Measurements from ENCODE around the gene RTN4RL2.
"Not testable (repeated sequence)": the region's sequence is repeated elsewhere in the genome, so short reads cannot be mapped to it uniquely, and the experiment has no call there.

Gene RTN4RL2

DNA sequence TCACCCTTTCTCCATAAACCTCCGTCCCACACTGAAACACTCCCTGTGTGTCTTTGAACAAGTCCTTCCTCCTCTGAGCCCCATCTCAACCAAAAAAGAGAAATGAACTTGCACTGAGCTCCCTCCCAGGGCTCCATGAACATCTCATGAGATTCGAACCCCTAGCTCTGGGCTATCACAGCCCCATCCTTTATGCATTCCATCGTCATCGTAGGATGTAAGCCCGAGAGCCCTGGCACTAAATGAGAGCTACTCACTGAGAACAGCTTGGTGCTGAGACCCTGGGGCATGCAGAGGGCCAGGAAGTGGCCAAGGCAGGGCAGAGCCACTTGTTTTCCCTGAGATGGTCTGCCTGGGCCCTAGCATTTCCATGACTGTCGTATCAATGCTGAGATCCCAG lies 20.5 kb upstream of the RTN4RL2 start:
- Mint-ChIP-seq H3K27me3 (peaks cover 0 to 7% of the 10 kb centered on the region in 2 donors), H3K4me1 (ENCODE audit: low read depth in 2 of 2) (no peaks in the 10 kb centered on the region), H3K9me3 (no peaks in the 10 kb centered on the region), H3K36me3 (ENCODE audit: insufficient read depth) (no peaks in the 10 kb centered on the region), H3K4me3 (no peak overlapping the region), H3K27ac (no peak overlapping the region)
- ATAC-seq (replicated peaks) (no peak), DNase-seq (no peak)

GRCh38 chr11:57440744-57441414 lies 19.4 kb upstream of the RTN4RL2 start:
- no peak for DNase-seq
- H3K36me3 Mint-ChIP-seq (ENCODE audit: insufficient read depth), result no peaks in the 10 kb centered on the region

DNA sequence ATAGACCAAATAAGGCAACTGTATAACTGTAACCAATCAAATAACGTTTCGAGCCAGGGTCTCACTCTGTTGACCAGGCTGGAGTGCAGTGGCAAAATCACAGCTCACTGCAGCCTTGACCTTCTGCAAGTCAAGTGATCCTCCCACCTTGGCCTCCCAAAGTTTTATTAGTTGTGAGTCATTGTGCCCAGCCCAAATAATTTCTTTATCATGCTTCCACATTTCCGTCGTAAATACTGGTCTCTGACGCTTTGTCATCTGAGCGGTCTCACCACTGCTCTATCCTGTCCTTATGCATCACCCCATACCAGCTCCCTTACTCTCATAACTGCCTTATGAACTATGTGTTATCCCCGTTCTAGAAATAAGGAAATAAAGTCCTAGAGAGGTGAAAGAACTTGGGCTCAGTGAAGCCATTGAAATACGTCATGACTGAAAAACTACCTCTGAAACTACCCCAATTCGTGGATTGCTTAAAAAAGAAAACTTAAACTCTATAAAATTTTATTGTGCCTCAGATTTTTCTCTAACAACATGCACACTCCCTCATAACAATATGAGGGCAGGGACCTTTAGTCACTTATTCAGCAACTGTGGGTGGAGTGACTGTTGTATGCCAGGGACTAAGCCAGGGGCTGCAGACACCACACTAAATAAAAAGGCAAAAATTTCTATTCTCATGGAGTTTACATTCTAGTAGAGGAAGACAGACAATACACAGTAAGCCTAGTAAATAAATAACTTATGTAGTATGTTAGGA lies 15.8 kb upstream of the RTN4RL2 start:
- no peaks in the 10 kb centered on the region for H3K9me3 Mint-ChIP-seq
- no peak overlapping the region for H3K4me3 Mint-ChIP-seq
- no peaks in the 10 kb centered on the region for H3K36me3 Mint-ChIP-seq (ENCODE audit: insufficient read depth)
- DNase-seq (no peak), ATAC-seq (replicated peaks) (no peak)
- H3K4me1 Mint-ChIP-seq (ENCODE audit: low read depth in 2 of 2), result no peaks in the 10 kb centered on the region
- no peak overlapping the region for H3K27ac Mint-ChIP-seq
- peaks cover 17 to 42% of the 10 kb centered on the region in 2 donors for H3K27me3 Mint-ChIP-seq

More at GRCh38 chr11:57440744-57441414, 19.4 kb upstream of the RTN4RL2 start:
- H3K27me3 Mint-ChIP-seq, result peaks cover 0 to 16% of the 10 kb centered on the region in 2 donors
- H3K4me3 Mint-ChIP-seq, result no peak overlapping the region
- ATAC-seq (replicated peaks), result no peak
- no peak overlapping the region for H3K27ac Mint-ChIP-seq
- H3K4me1 Mint-ChIP-seq (ENCODE audit: low read depth in 2 of 2), result no peaks in the 10 kb centered on the region
- no peaks in the 10 kb centered on the region for H3K9me3 Mint-ChIP-seq

DNA sequence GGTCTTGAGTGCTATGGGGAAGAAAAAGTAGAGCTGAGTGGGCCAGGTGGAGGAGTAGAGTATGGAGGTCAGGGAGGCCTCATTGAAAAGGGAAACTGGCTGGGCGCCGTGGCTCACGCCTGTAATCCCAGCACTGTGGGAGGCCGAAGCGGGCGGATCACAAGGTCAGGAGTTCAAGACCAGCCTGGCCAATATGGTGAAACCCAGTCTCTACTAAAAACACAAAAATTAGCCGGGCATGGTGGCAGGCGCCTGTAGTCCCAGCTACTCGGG lies 15.3 kb upstream of the RTN4RL2 start:
- not testable (repeated sequence) for H3K4me3 Mint-ChIP-seq; H3K9me3 Mint-ChIP-seq; DNase-seq; H3K27ac Mint-ChIP-seq; H3K36me3 Mint-ChIP-seq (ENCODE audit: insufficient read depth); ATAC-seq (replicated peaks); H3K4me1 Mint-ChIP-seq (ENCODE audit: low read depth in 2 of 2)
- H3K27me3 Mint-ChIP-seq, result peaks cover 17 to 47% of the 10 kb centered on the region in 2 donors

- ATAC-seq (replicated peaks), result no peak
- H3K4me3 Mint-ChIP-seq, result no peak overlapping the region
- H3K27me3 Mint-ChIP-seq, result peaks cover 17 to 52% of the 10 kb centered on the region in 2 donors
- no peaks in the 10 kb centered on the region for H3K9me3 Mint-ChIP-seq
- no peak for DNase-seq
- H3K36me3 Mint-ChIP-seq (ENCODE audit: insufficient read depth), result no peaks in the 10 kb centered on the region
- H3K4me1 Mint-ChIP-seq (ENCODE audit: low read depth in 2 of 2), result no peaks in the 10 kb centered on the region
- no peak overlapping the region for H3K27ac Mint-ChIP-seq
Measured at GRCh38 chr11:57446055-57446454, 14.3 kb upstream of the RTN4RL2 start.

DNA sequence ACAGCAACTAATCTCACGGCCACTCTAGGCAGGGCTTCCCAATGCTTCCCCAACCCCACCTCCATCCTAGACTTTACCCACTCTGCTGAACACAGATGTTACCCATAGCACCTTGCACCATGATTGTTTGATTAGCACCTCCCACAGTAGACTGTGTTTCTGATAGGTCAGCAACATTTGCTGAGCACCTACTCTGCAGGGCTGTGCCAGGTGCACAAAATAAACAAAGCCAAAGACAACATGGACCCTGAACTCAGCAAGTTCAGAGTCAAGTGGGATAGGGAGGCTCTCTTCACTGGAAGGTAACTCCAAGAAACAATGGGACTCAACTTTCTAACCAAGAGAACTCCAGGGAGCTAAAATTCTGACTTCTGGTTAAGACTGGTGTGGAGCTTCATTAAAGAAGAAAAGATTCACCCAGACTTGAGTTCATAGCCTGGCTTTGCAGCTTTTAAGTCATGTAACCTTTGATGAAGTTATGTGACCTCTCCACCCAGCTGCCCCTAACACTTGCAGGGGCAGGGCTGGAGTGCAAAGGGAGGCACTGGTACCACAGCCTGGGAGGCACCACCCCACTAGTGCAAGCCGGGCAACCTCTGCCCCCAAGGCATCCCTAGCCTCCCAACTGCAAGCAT lies 6.7 kb upstream of the RTN4RL2 start:
- H3K4me1 Mint-ChIP-seq (ENCODE audit: low read depth in 2 of 2), result peaks cover 2 to 11% of the 10 kb centered on the region in 2 donors
- no peaks in the 10 kb centered on the region for H3K9me3 Mint-ChIP-seq
- DNase-seq, result no peak
- peaks cover 15 to 45% of the 10 kb centered on the region in 2 donors for H3K27me3 Mint-ChIP-seq
- no peak for ATAC-seq (replicated peaks)
- H3K4me3 Mint-ChIP-seq, result no peak overlapping the region
- H3K27ac Mint-ChIP-seq, result no peak overlapping the region
- H3K36me3 Mint-ChIP-seq (ENCODE audit: insufficient read depth), result peaks cover 2% of the 10 kb centered on the region

DNA sequence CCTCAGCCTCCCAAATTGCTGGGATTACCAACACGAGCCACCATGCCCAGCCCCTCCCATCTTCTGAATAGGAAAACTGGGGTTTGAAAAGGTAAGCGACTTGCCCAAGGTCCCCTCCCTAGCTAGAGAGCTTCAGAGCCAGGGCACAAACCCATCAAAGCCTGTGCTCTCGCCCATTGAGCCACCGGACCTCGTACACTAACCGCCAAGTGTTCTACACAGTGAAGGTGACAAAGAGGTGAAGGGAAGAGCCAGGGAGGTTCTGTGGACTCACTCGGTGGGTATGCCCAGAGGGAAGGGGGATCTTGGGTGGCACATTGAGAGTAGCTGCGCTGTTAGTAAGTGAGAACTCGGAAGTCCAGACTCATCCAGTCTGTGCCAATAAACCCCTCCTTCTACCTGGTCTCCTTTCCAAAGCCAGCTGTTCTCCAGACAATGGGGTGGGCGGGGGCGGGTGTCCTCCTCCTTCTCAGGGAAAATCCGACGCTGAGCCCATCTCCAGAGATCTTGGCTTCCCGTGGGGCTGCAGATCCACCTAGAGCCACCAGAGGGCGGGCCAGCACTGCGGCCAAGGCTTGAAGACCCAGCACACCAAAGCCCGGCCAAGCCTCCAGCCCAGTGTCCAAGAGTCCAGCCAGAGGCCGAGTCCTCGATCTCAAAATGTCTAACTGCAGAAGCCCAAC lies 3.2 kb upstream of the RTN4RL2 start:
- Mint-ChIP-seq H3K27ac (no peak overlapping the region), H3K4me1 (ENCODE audit: low read depth in 2 of 2) (peaks cover 23 to 24% of the 10 kb centered on the region in 2 donors), H3K36me3 (ENCODE audit: insufficient read depth) (peaks cover 11% of the 10 kb centered on the region), H3K4me3 (peak overlapping the region; percentile 57 to 86), H3K27me3 (peaks cover 30 to 60% of the 10 kb centered on the region in 2 donors), H3K9me3 (no peaks in the 10 kb centered on the region)
- DNase-seq (peak; percentile 71 to 75 (median 72)), ATAC-seq (replicated peaks) (peak; percentile 58)

DNA sequence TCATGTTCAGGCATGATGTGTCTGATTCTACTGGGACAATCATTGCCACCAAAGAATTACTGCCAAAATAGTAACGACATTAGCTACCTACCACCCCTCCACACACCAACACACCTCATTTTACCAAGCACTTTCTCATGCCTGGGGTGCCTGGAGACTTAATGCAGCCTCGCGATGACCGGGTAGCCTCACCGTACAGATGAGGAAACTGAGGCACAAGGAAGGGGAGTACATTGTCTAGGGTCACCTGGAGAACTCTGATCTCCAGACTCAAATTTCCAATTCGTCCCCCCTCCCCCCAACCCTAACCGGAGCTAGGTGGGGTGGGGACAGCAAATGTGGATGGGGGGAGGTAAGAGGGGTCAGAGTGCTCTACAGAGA lies 2.7 kb upstream of the RTN4RL2 start:
- H3K27me3 Mint-ChIP-seq, result peaks cover 30 to 60% of the 10 kb centered on the region in 2 donors
- peaks cover 23 to 24% of the 10 kb centered on the region in 2 donors for H3K4me1 Mint-ChIP-seq (ENCODE audit: low read depth in 2 of 2)
- no peak overlapping the region for H3K27ac Mint-ChIP-seq
- H3K9me3 Mint-ChIP-seq, result no peaks in the 10 kb centered on the region
- peaks cover 13% of the 10 kb centered on the region for H3K36me3 Mint-ChIP-seq (ENCODE audit: insufficient read depth)
- H3K4me3 Mint-ChIP-seq, result peak overlapping the region; percentile 57 to 86
- ATAC-seq (replicated peaks) (peak; percentile 24), DNase-seq (no peak)

DNA sequence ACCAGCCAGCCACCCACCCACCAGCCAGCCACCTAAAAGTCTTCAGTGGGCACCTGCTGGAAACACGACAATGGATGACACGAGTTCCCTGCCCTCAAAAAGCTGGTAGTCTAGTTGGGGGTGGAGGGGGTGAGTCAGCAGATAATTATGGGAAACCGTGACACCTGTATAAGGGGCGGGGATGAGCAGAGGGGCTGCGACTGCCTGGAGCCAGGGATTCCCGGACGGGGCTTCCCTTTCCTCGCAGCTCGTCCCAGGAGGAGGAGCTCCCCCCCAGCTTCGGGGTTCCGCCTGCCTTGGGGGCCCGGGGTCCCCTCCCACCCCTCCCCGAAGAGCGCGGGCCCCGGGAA lies 2.3 kb upstream of the RTN4RL2 start:
- peak overlapping the region; percentile 57 to 86 for H3K4me3 Mint-ChIP-seq
- H3K4me1 Mint-ChIP-seq (ENCODE audit: low read depth in 2 of 2), result peaks cover 27 to 28% of the 10 kb centered on the region in 2 donors
- ATAC-seq (replicated peaks), result no peak
- H3K9me3 Mint-ChIP-seq, result no peaks in the 10 kb centered on the region
- peaks cover 15% of the 10 kb centered on the region for H3K36me3 Mint-ChIP-seq (ENCODE audit: insufficient read depth)
- peaks cover 30 to 57% of the 10 kb centered on the region in 2 donors for H3K27me3 Mint-ChIP-seq
- DNase-seq, result no peak
- H3K27ac Mint-ChIP-seq, result no peak overlapping the region

DNA sequence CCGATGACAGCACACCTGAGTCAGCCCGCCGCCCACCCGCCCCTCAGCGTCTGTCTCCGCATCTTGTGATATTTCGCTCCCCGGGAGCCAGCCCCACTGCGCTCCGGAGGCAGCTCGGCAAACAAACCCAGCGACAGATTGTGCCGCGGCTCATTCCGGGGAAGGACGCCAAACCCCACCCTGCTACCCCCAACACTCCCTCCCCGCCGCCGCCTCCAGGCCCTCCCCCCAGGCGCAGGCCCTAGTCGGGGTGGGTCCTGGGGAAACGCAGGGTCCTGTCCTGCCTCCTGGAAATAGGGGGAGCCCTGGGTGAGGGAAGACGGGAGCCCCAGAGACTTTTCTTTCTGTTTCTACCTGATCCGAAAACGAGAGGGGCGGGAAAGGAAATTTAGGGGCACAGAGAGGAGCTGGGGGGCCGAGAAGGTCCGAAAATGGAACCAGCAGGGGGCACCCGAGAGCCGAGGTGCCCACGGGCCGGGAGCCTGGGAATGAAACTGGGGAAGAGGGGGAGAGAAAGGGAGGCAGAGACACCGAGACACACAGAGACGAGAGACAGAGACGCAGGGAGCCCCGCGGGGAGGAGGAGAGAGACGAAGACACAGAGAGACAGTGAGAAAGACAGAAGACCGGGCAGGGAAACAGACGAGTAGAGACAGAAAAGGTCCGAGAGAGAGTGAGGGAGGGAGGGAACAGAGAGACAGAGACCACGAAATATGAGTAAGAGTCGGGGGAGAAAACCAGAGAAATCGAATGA lies 1.7 kb upstream of the RTN4RL2 start:
- Mint-ChIP-seq H3K4me3 (peak overlapping the region; percentile 86 to 91), H3K4me1 (ENCODE audit: low read depth in 2 of 2) (peaks cover 29 to 31% of the 10 kb centered on the region in 2 donors), H3K27me3 (peaks cover 30 to 52% of the 10 kb centered on the region in 2 donors), H3K9me3 (no peaks in the 10 kb centered on the region), H3K27ac (no peak overlapping the region), H3K36me3 (ENCODE audit: insufficient read depth) (peaks cover 15% of the 10 kb centered on the region)
- peak; percentile 28 for ATAC-seq (replicated peaks)
- DNase-seq, result peak; percentile 38 to 50 (median 44)

DNA sequence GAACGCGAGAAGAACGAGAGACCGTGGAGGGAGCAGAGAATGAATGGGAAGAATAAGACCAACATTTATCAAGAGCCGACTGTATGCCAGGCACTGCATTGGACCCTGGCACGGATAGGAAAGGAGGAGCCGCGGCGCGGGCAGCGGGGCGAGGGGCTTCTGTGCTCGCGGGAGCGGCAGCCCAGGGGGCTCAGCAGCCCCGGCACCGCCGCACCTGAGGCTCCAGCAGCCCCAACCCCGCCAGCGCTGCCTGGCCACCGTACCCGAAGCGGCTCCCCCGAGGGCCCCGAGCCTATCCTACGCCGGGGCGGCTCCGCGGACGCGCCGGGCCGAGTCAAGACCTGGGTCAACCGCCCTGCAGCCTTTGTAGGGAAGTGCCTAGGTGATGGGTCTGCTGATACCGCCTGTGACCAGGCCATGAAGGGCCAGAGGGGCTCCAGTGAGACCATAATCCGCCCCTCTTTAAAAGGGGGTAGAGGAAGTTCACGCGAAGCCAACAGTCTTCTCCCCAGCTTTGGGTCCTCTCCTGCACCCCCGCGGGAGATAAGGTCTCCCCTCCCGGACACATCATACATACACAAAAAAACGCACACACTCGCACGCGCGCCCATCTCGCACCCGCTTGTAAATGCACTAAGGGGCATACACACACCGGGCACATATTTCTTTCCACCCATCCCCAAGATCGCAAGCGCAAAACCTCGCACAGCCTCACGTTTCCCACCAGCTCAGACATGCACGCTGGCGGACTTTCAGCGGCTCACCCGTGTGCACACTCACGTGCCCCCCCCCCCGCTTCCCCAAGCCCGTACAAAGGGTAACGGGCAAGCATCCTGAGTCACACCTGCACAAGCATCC lies 935 bp upstream of the RTN4RL2 start:
- DNase-seq, result peak in 1 of 3 experiments; percentile 28

More for the DNA sequence above, 935 bp upstream of the RTN4RL2 start:
- no peaks in the 10 kb centered on the region for H3K9me3 Mint-ChIP-seq
- peak overlapping the region in 1 of 2 donors; percentile 12 for H3K27ac Mint-ChIP-seq
- peaks cover 29 to 31% of the 10 kb centered on the region in 2 donors for H3K4me1 Mint-ChIP-seq (ENCODE audit: low read depth in 2 of 2)
- H3K36me3 Mint-ChIP-seq (ENCODE audit: insufficient read depth), result peaks cover 13% of the 10 kb centered on the region
- peak; percentile 24 for ATAC-seq (replicated peaks)
- peaks cover 30 to 51% of the 10 kb centered on the region in 2 donors for H3K27me3 Mint-ChIP-seq
- H3K4me3 Mint-ChIP-seq, result peak overlapping the region; percentile 86 to 91

Data from effector memory CD8-positive, alpha-beta T cell (primary cell).